CD14-positive monocyte (primary cell): ENCODE measurements around the gene SUSD1. TPM values are rescaled to one million over a fixed set of nuclear protein-coding genes. Genes with fewer than 3 reads are reported as not detected.
A peak's percentile ranks its signal among the peaks of the same experiment; 100 is the strongest.

Experiments
- DNase-seq, 3 donors: peaks; one replicate each; pipeline ENCODE4 v3.0.0-alpha.2; 2011 to 2022
- H2AFZ ChIP-seq: 2 replicates; pipeline ENCODE4 v1.6.0; 2012; ENCODE audit warnings: mild to moderate bottlenecking, low read depth, low read length, inconsistent platforms; ENCODE audit not compliant: insufficient read depth, poor library complexity, severe bottlenecking
- H3K27ac ChIP-seq, 2 donors: 1 replicate in 1 of 2; 2 replicates in 1 of 2; pipeline ENCODE4 v1.5.1; 2012 to 2013; ENCODE audit warnings: low read length in 2 of 2, control low read depth in 1 of 2, inconsistent platforms in 1 of 2, low read depth in 1 of 2, mild to moderate bottlenecking in 1 of 2
- H3K27me3 ChIP-seq, 2 donors: one replicate each; pipeline versions ENCODE4 v1.6.0 to v1.6.1; 2011 to 2013; ENCODE audit warnings: low read length in 2 of 2; ENCODE audit not compliant: control insufficient read depth in 2 of 2, insufficient read depth in 2 of 2
- H3K36me3 ChIP-seq, 2 donors: replicated peaks in 1 of 2; 1 replicate in 1 of 2; 2 replicates in 1 of 2; pipeline versions ENCODE4 v1.5.1 to v1.6.1; 2012 to 2013; ENCODE audit warnings: low read length in 2 of 2, control low read depth in 1 of 2, inconsistent platforms in 1 of 2, mild to moderate bottlenecking in 1 of 2; ENCODE audit not compliant: insufficient read depth in 2 of 2, control insufficient read depth in 1 of 2
- H3K4me1 ChIP-seq, 2 donors: 1 replicate in 1 of 2; 2 replicates in 1 of 2; pipeline versions ENCODE4 v1.5.1 to v1.6.1; 2012 to 2013; ENCODE audit warnings: low read length in 2 of 2, control low read depth in 1 of 2, inconsistent platforms in 1 of 2, mild to moderate bottlenecking in 1 of 2, moderate library complexity in 1 of 2; ENCODE audit not compliant: insufficient read depth in 2 of 2, control insufficient read depth in 1 of 2
- H3K4me2 ChIP-seq: replicated peaks from 2 replicates; pipeline ENCODE3; 2012; ENCODE audit warnings: low read length, moderate library complexity, mild to moderate bottlenecking; ENCODE audit not compliant: poor library complexity, severe bottlenecking; ENCODE audit errors: extremely low read depth
- H3K4me3 ChIP-seq, 3 experiments: fragments of 200-600 bp in 1 of 3; sonication (generic) in 1 of 3; replicated peaks in 1 of 3; 1 replicate in 2 of 3; 2 replicates in 1 of 3; pipeline ENCODE4 v1.5.1; 2011 to 2013; ENCODE audit warnings: low read length in 3 of 3, mild to moderate bottlenecking in 3 of 3, control low read depth in 2 of 3, low read depth in 2 of 3, inconsistent platforms in 1 of 3, moderate library complexity in 1 of 3
- H3K79me2 ChIP-seq: 2 replicates; pipeline ENCODE4 v1.6.0; 2012; ENCODE audit warnings: mild to moderate bottlenecking, control low read depth, inconsistent platforms, low read length, moderate library complexity; ENCODE audit not compliant: insufficient read depth
- H3K9ac ChIP-seq: 2 replicates; pipeline ENCODE4 v1.6.0; 2017; ENCODE audit warnings: low read length, mild to moderate bottlenecking; ENCODE audit not compliant: insufficient read depth, poor library complexity, severe bottlenecking
- H3K9me3 ChIP-seq, 2 donors: replicated peaks in 1 of 2; 1 replicate in 1 of 2; 2 replicates in 1 of 2; pipeline versions ENCODE4 v1.5.1 to v1.6.1; 2012 to 2013; ENCODE audit warnings: low read length in 2 of 2, control low read depth in 1 of 2; ENCODE audit not compliant: control insufficient read depth in 1 of 2, insufficient read depth in 1 of 2
- H4K20me1 ChIP-seq: 2 replicates; pipeline ENCODE4 v1.6.0; 2012; ENCODE audit warnings: mild to moderate bottlenecking, low read length, control low read depth, moderate library complexity; ENCODE audit not compliant: insufficient read depth
- H3K27ac Mint-ChIP-seq, 7 donors: one replicate each; pipeline ENCODE4 v1.8.0; 2020; ENCODE audit warnings: mild to moderate bottlenecking in 7 of 7, mixed read lengths in 7 of 7, moderate library complexity in 6 of 7, inconsistent platforms in 2 of 7
- H3K27me3 Mint-ChIP-seq, 3 donors: one replicate each; pipeline ENCODE4 v1.8.0; 2021 to 2022; ENCODE audit warnings: low read depth in 3 of 3, mild to moderate bottlenecking in 3 of 3, mixed read lengths in 3 of 3, moderate library complexity in 3 of 3, inconsistent platforms in 1 of 3
- H3K36me3 Mint-ChIP-seq, 2 donors: one replicate each; pipeline ENCODE4 v1.8.0; 2020; ENCODE audit warnings: mixed read lengths in 2 of 2, inconsistent platforms in 1 of 2, mild to moderate bottlenecking in 1 of 2
- H3K4me1 Mint-ChIP-seq: one replicate; pipeline ENCODE4 v1.8.0; 2020; ENCODE audit warnings: mild to moderate bottlenecking, mixed read lengths
- H3K4me3 Mint-ChIP-seq, 2 donors: one replicate each; pipeline ENCODE4 v1.8.0; 2020; ENCODE audit warnings: mild to moderate bottlenecking in 2 of 2, mixed read lengths in 2 of 2, moderate library complexity in 1 of 2
- H3K9me3 Mint-ChIP-seq, 7 donors: one replicate each; pipeline ENCODE4 v1.8.0; 2020 to 2022; ENCODE audit warnings: mixed read lengths in 7 of 7, mild to moderate bottlenecking in 6 of 7, moderate library complexity in 6 of 7, inconsistent platforms in 2 of 7
- CTCF ChIP-seq: fragments of 200-600 bp; IDR thresholded peaks from one replicate; pipeline ENCODE4 v1.8.0; 2022; ENCODE audit warnings: antibody characterized with exemption, mild to moderate bottlenecking
- WGBS: methylation state at CpG from one replicate; pipeline ENCODE4 v1.1.5; 2013; ENCODE audit warnings: missing lambda C conversion rate; ENCODE audit not compliant: insufficient coverage; 5-methylcytosine and 5-hydroxymethylcytosine counted together
- intact Hi-C, 2 donors: fragments of 100-400 bp; cut with micrococcal nuclease; formaldehyde crosslinking; loops; one replicate each; pipeline versions ENCODE4 v1.15.0 to v1.15.1; 2023
- polyA plus RNA-seq, 3 donors: library from polyadenylated mRNA; depleted of rRNA in 1 of 3; unstranded in 2 of 3; stranded (reverse) in 1 of 3; fragments of 300-500 nt in 2 of 3; fragments of >200 nt in 1 of 3; fragmentation: Illumina TruSeq in 2 of 3; gene quantifications; 1 replicate in 2 of 3; 2 replicates in 1 of 3; pipeline ENCODE4 v1.2.3, GENCODE V29; 2012 to 2021

Gene SUSD1
- polyA plus RNA-seq, 3 donors: 29.1 to 42.3 (median 30.9) TPM

GRCh38 chr9:112048924-112049691, 126.0 kb downstream of the SUSD1 start:
- Mint-ChIP-seq H3K36me3 (peaks cover 63 to 82% of the 10 kb centered on the region in 2 donors), H3K4me1 (peaks cover 9% of the 10 kb centered on the region), H3K9me3 (peaks cover 0 to 8% (median 1%) of the 10 kb centered on the region in 7 donors), H3K4me3 (no peak overlapping the region), H3K27me3 (peaks cover 0 to 2% (median 0%) of the 10 kb centered on the region in 3 donors), H3K27ac (peak overlapping the region in 1 of 7 donors; percentile 5)
- Histone ChIP-seq H3K79me2 (no peaks in the 10 kb centered on the region), H3K4me2 (no peak overlapping the region), H3K9ac (no peak overlapping the region), H2AFZ (no peak overlapping the region), H3K4me1 (peaks cover 0 to 4% of the 10 kb centered on the region in 2 donors), H3K27ac (no peak overlapping the region), H3K27me3 (no peaks in the 10 kb centered on the region), H3K9me3 (no peaks in the 10 kb centered on the region), H3K4me3 (no peak overlapping the region), H4K20me1 (no peaks in the 10 kb centered on the region), H3K36me3 (peaks cover 41 to 96% of the 10 kb centered on the region in 2 donors)
- no peak for DNase-seq
- TF ChIP-seq CTCF: no peak
- WGBS: 90% methylated on average over 7 of the region's 11 CpGs
- intact Hi-C loops: no loop called here

- H3K36me3 Mint-ChIP-seq: peaks cover 63 to 79% of the 10 kb centered on the region in 2 donors
- no peak overlapping the region for H3K4me3 ChIP-seq
- H3K9me3 Mint-ChIP-seq: peaks cover 0 to 8% (median 1%) of the 10 kb centered on the region in 7 donors
- peak overlapping the region in 3 of 7 donors; percentile 1 to 66 (median 25) for H3K27ac Mint-ChIP-seq
- no peak for TF ChIP-seq CTCF
- no peaks in the 10 kb centered on the region for H3K79me2 ChIP-seq
- H3K4me3 Mint-ChIP-seq: no peak overlapping the region
- H3K27ac ChIP-seq: peak overlapping the region in 1 of 2 donors; percentile 16
- no peaks in the 10 kb centered on the region for H4K20me1 ChIP-seq
- H3K4me1 Mint-ChIP-seq: peaks cover 9% of the 10 kb centered on the region
- H2AFZ ChIP-seq: no peak overlapping the region
- H3K36me3 ChIP-seq: peaks cover 33 to 88% of the 10 kb centered on the region in 2 donors
- intact Hi-C loops: no loop called here
- H3K27me3 ChIP-seq: no peaks in the 10 kb centered on the region
- DNase-seq: no peak
- H3K27me3 Mint-ChIP-seq: peaks cover 0 to 2% (median 2%) of the 10 kb centered on the region in 3 donors
- peaks cover 0 to 4% of the 10 kb centered on the region in 2 donors for H3K4me1 ChIP-seq
- no peaks in the 10 kb centered on the region for H3K9me3 ChIP-seq
- H3K4me2 ChIP-seq: no peak overlapping the region
- H3K9ac ChIP-seq: no peak overlapping the region
Measured at GRCh38 chr9:112047538-112048066, 127.5 kb downstream of the SUSD1 start.
